GM21526 (cell line): ENCODE data around the gene CALM3.
"Not testable (repeated sequence)": the region's sequence is repeated elsewhere in the genome, so short reads cannot be mapped to it uniquely, and the experiment has no call there.

Source experiments
- ATAC-seq: cut with Tn5 transposase; IDR thresholded peaks from one replicate; pipeline ENCODE4 v1.9.1; 2021; ENCODE audit warnings: moderate library complexity; ENCODE audit not compliant: unreplicated experiment, low FRiP score

The CALM3 gene

GRCh38 chr19:46613525-46613924 lies 12.4 kb downstream of the CALM3 start:
- no peak for ATAC-seq

DNA sequence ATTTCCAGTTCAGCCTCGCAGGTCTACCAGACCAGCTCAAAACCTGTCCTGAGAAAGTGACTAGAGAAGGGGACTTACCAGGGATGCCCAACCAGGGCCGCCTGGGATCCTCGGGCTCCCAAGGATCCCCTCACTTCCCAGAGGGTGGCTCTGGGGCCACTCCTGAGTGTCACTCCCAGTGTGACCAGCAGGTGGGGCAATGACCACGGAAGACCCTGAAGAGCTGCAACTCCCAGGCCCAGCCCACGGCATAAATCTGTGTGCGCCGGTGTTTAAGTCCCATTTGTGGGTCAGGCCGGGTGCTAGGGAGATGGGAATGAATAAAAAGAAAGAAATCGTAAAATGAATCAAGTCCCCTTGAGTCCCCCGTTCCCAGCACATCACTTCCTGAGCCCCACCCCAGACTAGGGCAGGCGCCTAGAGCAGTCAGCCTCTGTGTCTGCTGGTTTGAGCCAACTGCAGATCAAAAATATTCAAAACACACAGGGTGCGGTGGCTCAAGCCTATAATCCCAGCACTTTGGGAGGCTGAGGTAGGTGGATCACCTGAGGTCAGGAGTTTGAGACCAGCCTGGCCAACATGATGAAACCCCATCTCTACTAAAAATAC lies 13.1 kb downstream of the CALM3 start:
- ATAC-seq = no peak

- ATAC-seq = no peak
Measured at GRCh38 chr19:46615966-46616365, 14.8 kb downstream of the CALM3 start.

- no peak for ATAC-seq
Measured at GRCh38 chr19:46616631-46617322, 15.6 kb downstream of the CALM3 start.

DNA sequence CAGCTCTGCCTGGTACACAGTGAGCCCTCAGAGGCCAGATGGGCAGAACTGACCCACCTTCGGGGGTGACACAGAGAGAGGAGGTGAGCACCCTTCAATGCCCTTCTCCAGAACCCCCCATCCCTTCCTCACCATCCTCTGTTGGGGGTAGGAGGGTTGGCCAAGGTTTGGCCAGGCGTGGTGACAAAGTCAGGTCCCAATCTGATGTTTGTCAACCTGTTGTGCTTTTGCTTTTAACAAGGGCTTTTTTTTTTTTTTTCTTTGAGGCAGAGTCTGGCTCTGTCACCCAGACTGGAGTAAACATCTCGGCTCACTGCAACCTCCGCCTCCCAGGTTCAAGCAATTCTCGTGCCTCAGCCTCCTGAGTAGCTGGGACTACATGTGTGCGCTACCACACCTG lies 16.5 kb downstream of the CALM3 start:
- ATAC-seq = no peak

DNA sequence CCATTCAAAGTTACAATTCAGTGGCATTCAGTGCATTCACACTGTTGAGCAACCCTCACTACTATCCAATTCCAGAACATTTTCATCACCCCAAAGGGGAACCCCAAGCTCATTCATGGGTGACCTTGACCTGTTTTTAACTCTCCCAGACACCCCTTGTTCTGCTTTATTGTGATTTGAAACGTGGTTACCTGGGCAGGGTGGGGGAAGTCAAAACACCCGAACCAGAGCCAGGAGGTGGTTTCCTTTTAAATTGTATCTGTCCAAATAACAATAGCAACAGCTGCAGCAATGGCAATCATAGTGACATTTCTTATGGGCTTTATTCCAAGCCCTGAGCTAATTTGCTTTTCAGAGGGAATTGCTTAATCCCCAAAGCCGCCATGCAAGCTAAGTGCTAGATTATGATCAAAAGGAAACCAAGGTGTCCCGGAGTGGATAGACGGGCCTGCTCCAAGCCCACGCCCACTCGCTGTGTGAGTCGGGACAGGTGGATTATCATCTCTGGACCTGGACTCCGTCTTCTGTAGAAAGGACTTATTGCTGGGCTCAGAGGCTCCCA lies 17.6 kb downstream of the CALM3 start:
- no peak for ATAC-seq

DNA sequence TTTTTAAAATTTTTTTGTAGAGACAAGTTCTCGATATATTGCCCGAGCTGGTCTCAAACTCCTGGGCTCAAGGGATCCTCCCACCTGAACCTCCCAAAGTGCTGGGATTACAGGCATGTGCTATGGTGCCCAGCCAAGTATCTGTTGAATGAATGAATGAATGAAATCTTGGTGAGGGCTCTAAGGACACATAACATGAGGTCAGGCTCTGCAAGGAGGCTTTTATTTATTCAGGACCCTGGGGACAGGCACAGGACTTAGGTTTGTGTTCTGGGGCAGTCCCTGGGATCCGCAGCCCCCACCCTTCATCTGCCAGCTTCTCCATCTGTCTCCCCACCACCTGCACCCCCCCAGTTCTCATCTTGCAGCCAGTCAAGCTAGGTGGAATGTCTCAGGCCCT lies 19.1 kb downstream of the CALM3 start:
- ATAC-seq = no peak

DNA sequence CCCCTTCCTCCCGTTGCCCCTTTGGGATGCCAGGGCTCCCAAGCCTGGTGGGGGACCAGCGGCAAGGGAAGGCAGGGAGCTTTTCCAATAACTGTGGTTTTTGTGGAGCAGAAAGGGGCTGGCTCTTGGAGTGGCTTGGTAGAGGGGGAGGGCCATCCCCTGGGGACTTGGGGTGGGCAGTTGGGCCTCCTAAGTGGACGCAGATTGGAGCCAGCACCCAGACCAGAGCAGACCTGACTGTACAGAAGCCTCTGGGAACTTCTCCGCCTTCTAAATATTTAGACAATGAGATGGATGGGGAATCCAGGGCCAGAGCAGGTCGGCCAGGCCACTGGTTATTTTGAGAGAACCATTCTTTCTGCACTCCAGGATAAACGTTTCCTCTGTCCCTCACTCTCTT lies 19.6 kb downstream of the CALM3 start:
- ATAC-seq = no peak

- ATAC-seq = no peak
Measured at GRCh38 chr19:46621191-46622117, 20.3 kb downstream of the CALM3 start.

DNA sequence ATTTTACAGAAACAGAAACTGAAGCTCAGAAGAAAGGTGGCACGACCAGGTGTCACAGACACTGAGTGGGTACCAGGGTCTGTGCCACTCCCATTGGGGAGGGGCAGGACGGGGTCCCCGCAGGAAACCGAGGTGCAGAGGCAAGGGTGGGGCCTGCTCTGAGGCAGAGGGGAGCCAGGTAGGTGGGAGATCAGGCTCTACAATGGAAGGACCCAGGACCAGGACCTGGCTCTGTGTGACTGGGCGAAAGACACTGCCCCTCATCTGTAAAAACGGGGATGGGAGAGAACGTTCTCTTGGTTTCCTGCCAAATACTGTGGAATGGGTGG lies 21.0 kb downstream of the CALM3 start:
- no peak for ATAC-seq

GRCh38 chr19:46623915-46624502 lies 22.9 kb downstream of the CALM3 start:
- no peak for ATAC-seq

GRCh38 chr19:46624958-46625661 lies 24.0 kb downstream of the CALM3 start, which contains the start of gene PTGIR:
Gene PTGIR (minus strand): TSS chr19:46625089. CDS start chr19:46624225, 864 bp downstream.
- no peak for ATAC-seq

- no peak for ATAC-seq
Measured at GRCh38 chr19:46625731-46626130, 24.6 kb downstream of the CALM3 start.

GRCh38 chr19:46626446-46626845 lies 25.3 kb downstream of the CALM3 start:
- no peak for ATAC-seq

DNA sequence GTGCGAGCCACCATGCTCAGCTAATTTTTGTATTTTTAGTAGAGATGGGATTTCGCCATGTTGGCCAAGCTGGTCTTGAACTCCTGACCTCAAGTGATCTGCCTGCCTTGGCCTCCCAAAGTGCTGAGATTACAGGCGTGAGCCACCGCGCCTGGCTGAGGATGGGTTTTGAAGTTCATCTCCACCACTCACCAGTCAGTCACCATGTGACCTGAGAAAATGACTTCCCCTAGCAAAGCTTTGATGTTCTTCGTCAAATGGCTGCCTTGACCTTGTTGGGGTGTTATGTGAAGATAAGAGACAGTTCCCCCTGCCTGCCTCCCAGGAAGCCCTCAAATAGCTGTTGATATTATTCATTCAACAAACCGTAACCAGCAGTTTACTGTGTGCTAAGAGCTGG lies 27.8 kb downstream of the CALM3 start:
- not testable (repeated sequence) for ATAC-seq

GRCh38 chr19:46629546-46630025 lies 28.5 kb downstream of the CALM3 start:
- ATAC-seq = no peak

DNA sequence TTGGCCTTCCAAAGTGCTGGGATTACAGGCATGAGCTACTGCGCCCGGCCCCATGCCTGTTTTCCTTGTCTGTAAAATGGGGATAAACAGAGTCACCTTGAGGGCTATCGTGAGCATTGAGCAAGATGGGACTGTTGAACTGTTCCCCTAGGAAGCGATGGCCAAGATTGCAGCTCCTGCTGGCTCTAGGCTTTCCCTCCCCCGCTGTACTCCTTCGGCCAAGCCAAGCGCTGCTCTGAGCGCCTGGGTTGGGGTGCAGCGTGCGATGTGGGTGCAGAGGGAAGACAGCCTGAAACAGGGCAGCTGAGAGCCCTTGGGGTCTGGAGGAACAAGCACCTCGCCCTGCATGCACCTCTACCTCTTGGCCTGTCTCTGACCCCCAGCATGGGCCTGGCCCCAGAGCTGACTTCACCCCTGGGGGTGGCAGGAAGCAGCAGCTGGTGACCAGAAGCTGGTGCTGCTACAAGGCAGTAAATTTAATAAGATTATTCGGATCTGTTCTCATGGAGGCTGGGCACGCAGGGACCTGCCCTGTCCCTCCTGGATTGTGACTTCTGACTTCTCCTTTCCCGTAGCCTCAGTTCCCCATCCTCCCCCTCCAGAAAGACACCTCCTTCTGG lies 29.6 kb downstream of the CALM3 start:
- no peak for ATAC-seq

DNA sequence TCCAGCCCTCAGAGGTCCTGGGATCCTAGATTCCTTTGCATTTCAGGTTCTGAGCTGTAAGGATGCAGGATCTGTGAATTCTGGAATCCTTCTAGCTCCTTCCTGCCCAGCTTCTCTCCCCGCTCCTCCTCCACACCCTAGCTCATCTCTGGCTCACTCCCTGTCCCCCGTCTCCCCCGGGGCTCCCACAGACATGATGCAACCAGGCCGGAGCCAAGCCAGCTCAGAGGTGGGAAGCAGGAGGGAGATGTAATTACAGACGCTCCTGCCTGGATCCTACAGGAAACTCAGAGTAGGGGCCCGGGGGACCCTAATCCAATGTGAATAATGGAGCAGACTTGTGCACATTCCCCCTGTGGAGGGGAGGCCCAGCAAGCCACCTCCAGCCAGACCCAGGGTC lies 30.4 kb downstream of the CALM3 start:
- ATAC-seq = no peak

DNA sequence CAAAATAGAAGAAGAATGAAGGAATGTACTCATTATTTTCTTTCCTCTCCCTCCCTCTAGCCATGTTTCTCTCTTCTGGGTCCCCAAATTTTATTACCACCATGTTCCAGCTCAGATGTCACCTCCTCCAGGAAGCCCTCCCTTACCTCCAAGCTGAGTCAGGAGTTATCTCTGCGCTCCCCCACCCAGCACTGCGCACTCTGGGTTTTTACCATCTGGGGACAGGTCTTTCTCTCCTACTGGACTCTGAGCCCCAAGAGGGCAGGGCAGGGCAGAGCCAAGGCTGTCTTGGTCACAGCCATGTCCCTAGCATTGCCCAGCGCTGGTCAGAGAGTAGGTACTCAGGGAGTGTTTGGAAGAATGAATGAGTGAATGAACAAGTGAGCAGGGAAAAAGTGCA lies 32.0 kb downstream of the CALM3 start:
- ATAC-seq = no peak
